NCI-H1105 treated with DMSO at 0.1 percent for 48 hours (cell line): ENCODE results near the gene TRH.
A peak's percentile ranks its signal among the peaks of the same experiment; 100 is the strongest.

Source experiments
- DNase-seq: peaks from one replicate; lab custom pipeline; 2025; lab: John Stamatoyannopoulos, UW

Gene TRH

GRCh38 chr3:129974564-129974832 is at the start of gene TRH:
Gene TRH, plus strand, starts transcription at chr3:129974720. Its CDS starts 1,097 bp downstream, at chr3:129975817.
- no peak for DNase-seq

- DNase-seq = no peak
Observed at GRCh38 chr3:129927072-129927471, 47.4 kb upstream of the TRH start.

- DNase-seq = no peak
Observed at GRCh38 chr3:129929383-129929782, 45.1 kb upstream of the TRH start.

- no peak for DNase-seq
Observed at GRCh38 chr3:129933471-129933870, 41.0 kb upstream of the TRH start.

- peak; percentile 57 for DNase-seq
Observed at GRCh38 chr3:129934234-129935123, 40.0 kb upstream of the TRH start.

GRCh38 chr3:129936757-129937156 is 37.8 kb upstream of the TRH start:
- DNase-seq = no peak

GRCh38 chr3:129937717-129938116 is 36.8 kb upstream of the TRH start:
- DNase-seq = no peak

GRCh38 chr3:129938140-129938930 is 36.2 kb upstream of the TRH start:
- no peak for DNase-seq

- DNase-seq = no peak
Observed at GRCh38 chr3:129940086-129940485, 34.4 kb upstream of the TRH start.

- peak; percentile 77 for DNase-seq
Observed at GRCh38 chr3:129942296-129942695, 32.2 kb upstream of the TRH start.

- no peak for DNase-seq
Observed at GRCh38 chr3:129943020-129943419, 31.5 kb upstream of the TRH start.

GRCh38 chr3:129944709-129945108 is 29.8 kb upstream of the TRH start:
- no peak for DNase-seq

- no peak for DNase-seq
Observed at GRCh38 chr3:129947538-129948240, 26.8 kb upstream of the TRH start.

- no peak for DNase-seq
Observed at GRCh38 chr3:129950318-129951046, 24.0 kb upstream of the TRH start.

GRCh38 chr3:129952556-129953355 is 21.8 kb upstream of the TRH start:
- no peak for DNase-seq

- no peak for DNase-seq
Observed at GRCh38 chr3:129953621-129954020, 20.9 kb upstream of the TRH start.

- no peak for DNase-seq
Observed at GRCh38 chr3:129954514-129954913, 20.0 kb upstream of the TRH start.

GRCh38 chr3:129956936-129957335 is 17.6 kb upstream of the TRH start:
- no peak for DNase-seq

GRCh38 chr3:129958755-129959154 is 15.8 kb upstream of the TRH start:
- DNase-seq = no peak

- DNase-seq = no peak
Observed at GRCh38 chr3:129961141-129961541, 13.4 kb upstream of the TRH start.

- no peak for DNase-seq
Observed at GRCh38 chr3:129962600-129962999, 11.9 kb upstream of the TRH start.
